H9 (cell line): ENCODE measurements around the gene CDH5. TPM values are rescaled to one million over a fixed set of nuclear protein-coding genes. Genes with fewer than 3 reads are reported as not detected.

Source experiments
- DNase-seq: peaks from one replicate; pipeline ENCODE4 v3.0.0-alpha.2; 2017
- H2AFZ ChIP-seq: one replicate; pipeline ENCODE4 v1.6.1; 2013; ENCODE audit warnings: mild to moderate bottlenecking, low read length, control low read depth, moderate library complexity
- H2AK5ac ChIP-seq: 2 replicates; pipeline ENCODE4 v1.6.1; 2013; ENCODE audit warnings: low read length, control low read depth, mixed read lengths; ENCODE audit not compliant: insufficient read length
- H2BK120ac ChIP-seq: one replicate; pipeline ENCODE4 v1.6.1; 2013; ENCODE audit warnings: low read depth, mild to moderate bottlenecking, low read length, control low read depth, inconsistent platforms; ENCODE audit not compliant: poor library complexity, severe bottlenecking
- H2BK12ac ChIP-seq: 2 replicates; pipeline ENCODE4 v1.6.1; 2013; ENCODE audit warnings: low read length, control low read depth, mixed read lengths, low read depth; ENCODE audit not compliant: insufficient read length
- H2BK15ac ChIP-seq: 2 replicates; pipeline ENCODE4 v1.6.1; 2013; ENCODE audit warnings: low read depth, low read length, control low read depth
- H2BK20ac ChIP-seq: one replicate; pipeline ENCODE4 v1.6.1; 2013; ENCODE audit warnings: low read depth, mild to moderate bottlenecking, low read length, control low read depth, inconsistent platforms; ENCODE audit not compliant: poor library complexity, severe bottlenecking
- H2BK5ac ChIP-seq: 2 replicates; pipeline ENCODE4 v1.6.1; 2013; ENCODE audit warnings: low read length, control low read depth, mixed read lengths; ENCODE audit not compliant: insufficient read length
- H3K14ac ChIP-seq: 2 replicates; pipeline ENCODE4 v1.6.1; 2013; ENCODE audit warnings: low read length, control low read depth; ENCODE audit not compliant: insufficient read depth
- H3K18ac ChIP-seq: 2 replicates; pipeline ENCODE4 v1.6.1; 2013; ENCODE audit warnings: low read depth, mild to moderate bottlenecking, mixed read lengths, low read length, control low read depth; ENCODE audit not compliant: insufficient read length
- H3K23ac ChIP-seq: 2 replicates; pipeline ENCODE4 v1.6.1; 2013; ENCODE audit warnings: low read length, control low read depth, mixed read lengths, low read depth; ENCODE audit not compliant: insufficient read length
- H3K23me2 ChIP-seq: 2 replicates; pipeline ENCODE4 v1.6.1; 2013; ENCODE audit warnings: low read depth, mild to moderate bottlenecking, mixed read lengths, low read length, control low read depth; ENCODE audit not compliant: insufficient read length, poor library complexity, severe bottlenecking
- H3K27ac ChIP-seq: 2 replicates; pipeline ENCODE4 v1.5.1; 2013; ENCODE audit warnings: low read length, control low read depth, mixed read lengths, low read depth; ENCODE audit not compliant: insufficient read length
- H3K27me3 ChIP-seq: 2 replicates; pipeline ENCODE4 v1.6.1; 2013; ENCODE audit warnings: low read length, control low read depth, inconsistent platforms; ENCODE audit not compliant: insufficient read depth
- H3K4ac ChIP-seq: 2 replicates; pipeline ENCODE4 v1.6.1; 2013; ENCODE audit warnings: low read depth, mild to moderate bottlenecking, control low read depth, inconsistent platforms, low read length, moderate library complexity
- H3K4me1 ChIP-seq: 2 replicates; pipeline ENCODE4 v1.6.1; 2013; ENCODE audit warnings: low read length, control low read depth, inconsistent platforms; ENCODE audit not compliant: insufficient read depth
- H3K4me2 ChIP-seq: 2 replicates; pipeline ENCODE4 v1.6.1; 2013; ENCODE audit warnings: low read length, control low read depth, mixed read lengths; ENCODE audit not compliant: insufficient read length, insufficient read depth
- H3K56ac ChIP-seq: 2 replicates; pipeline ENCODE4 v1.6.1; 2013; ENCODE audit warnings: low read depth, mild to moderate bottlenecking, mixed read lengths, low read length, control low read depth; ENCODE audit not compliant: insufficient read length
- H3K79me1 ChIP-seq: 2 replicates; pipeline ENCODE4 v1.6.1; 2013; ENCODE audit warnings: low read depth, mild to moderate bottlenecking, moderate library complexity, low read length, control low read depth, inconsistent platforms; ENCODE audit not compliant: insufficient read depth, poor library complexity, severe bottlenecking
- H3K79me2 ChIP-seq: 2 replicates; pipeline ENCODE4 v1.6.1; 2013; ENCODE audit warnings: low read length, control low read depth, inconsistent platforms; ENCODE audit not compliant: insufficient read depth
- H3K9ac ChIP-seq: 2 replicates; pipeline ENCODE4 v1.6.1; 2013; ENCODE audit warnings: low read length, control low read depth, mixed read lengths; ENCODE audit not compliant: insufficient read length; ENCODE audit errors: extremely low read depth
- H3K9me3 ChIP-seq: one replicate; pipeline ENCODE4 v1.6.1; 2013; ENCODE audit warnings: low read depth, low read length, inconsistent platforms; ENCODE audit not compliant: control insufficient read depth
- H3T11ph ChIP-seq: one replicate; pipeline ENCODE4 v1.6.1; 2013; ENCODE audit warnings: mild to moderate bottlenecking, low read length, control low read depth, inconsistent platforms
- H4K20me1 ChIP-seq: one replicate; pipeline ENCODE4 v1.6.1; 2013; ENCODE audit not compliant: control insufficient read depth, insufficient read length, insufficient read depth
- H4K5ac ChIP-seq: 2 replicates; pipeline ENCODE4 v1.6.1; 2013; ENCODE audit warnings: low read depth, mild to moderate bottlenecking, mixed read lengths, low read length, control low read depth; ENCODE audit not compliant: insufficient read length
- H4K8ac ChIP-seq: replicated peaks from 2 replicates; pipeline ENCODE4 v1.6.1; 2013; ENCODE audit warnings: low read length, control low read depth, mixed read lengths, low read depth; ENCODE audit not compliant: insufficient read length
- H4K91ac ChIP-seq: 2 replicates; pipeline ENCODE4 v1.6.1; 2013; ENCODE audit warnings: low read depth, mild to moderate bottlenecking, moderate library complexity, mixed read lengths, low read length, control low read depth; ENCODE audit not compliant: insufficient read length
- H3K27ac Mint-ChIP-seq, 3 experiments: 2 replicates in 2 of 3; 3 replicates in 1 of 3; pipeline ENCODE4 v1.8.0; 2020 to 2021; ENCODE audit warnings: mixed read lengths in 3 of 3, mild to moderate bottlenecking in 1 of 3, moderate library complexity in 1 of 3
- H3K27me3 Mint-ChIP-seq: 2 replicates; pipeline ENCODE4 v1.8.0; 2021; ENCODE audit warnings: low read depth, mild to moderate bottlenecking, moderate library complexity, mixed read lengths
- H3K36me3 Mint-ChIP-seq, 3 experiments: 2 replicates in 2 of 3; 3 replicates in 1 of 3; pipeline ENCODE4 v1.8.0; 2020 to 2021; ENCODE audit warnings: low read depth in 3 of 3, mixed read lengths in 3 of 3; ENCODE audit not compliant: insufficient read depth in 1 of 3
- H3K4me1 Mint-ChIP-seq, 2 experiments: 2 replicates each; pipeline ENCODE4 v1.8.0; 2020; ENCODE audit warnings: mixed read lengths in 2 of 2
- H3K4me3 Mint-ChIP-seq, 2 experiments: 2 replicates in 1 of 2; 3 replicates in 1 of 2; pipeline ENCODE4 v1.8.0; 2020 to 2021; ENCODE audit warnings: mild to moderate bottlenecking in 2 of 2, mixed read lengths in 2 of 2, moderate library complexity in 1 of 2
- H3K9me3 Mint-ChIP-seq, 2 experiments: 2 replicates in 1 of 2; 3 replicates in 1 of 2; pipeline ENCODE4 v1.8.0; 2020; ENCODE audit warnings: mild to moderate bottlenecking in 2 of 2, mixed read lengths in 2 of 2, moderate library complexity in 1 of 2
- WGBS: extraction: QIAGEN DNeasy Blood & Tissue Kit; methylation state at CpG from one replicate; pipeline ENCODE4 v1.1.7; 2013; ENCODE audit warnings: missing lambda C conversion rate, low lambda C conversion rate, mixed read lengths; ENCODE audit not compliant: insufficient read length; ENCODE audit errors: extremely low coverage; 5-methylcytosine and 5-hydroxymethylcytosine counted together
- total RNA-seq: library from RNA; stranded (reverse); gene quantifications from 2 replicates; pipeline ENCODE4 v1.2.1, GENCODE V29; 2021
- TF ChIP-seq, protein P1 (sequence below): fragments of 200-600 bp; sonication (generic); conservative IDR thresholded peaks from 3 replicates; pipeline ENCODE4 v1.8.0; 2021; ENCODE audit warnings: antibody characterized with exemption, mild to moderate bottlenecking

CDH5 gene
- total RNA-seq, 1 experiment from 2014 or later, result 0.20 TPM

GRCh38 chr16:66379571-66379941 lies 13.1 kb downstream of the CDH5 start:
- H3K23me2 ChIP-seq, result no peaks in the 10 kb centered on the region
- WGBS, result no CpG with 5 or more reads among the region's 3 CpGs
- no peaks in the 10 kb centered on the region for H3K9me3 ChIP-seq
- no peak overlapping the region for H4K5ac ChIP-seq
- H3K18ac ChIP-seq, result no peak overlapping the region
- H2BK20ac ChIP-seq, result no peak overlapping the region
- Mint-ChIP-seq H3K4me1 (peaks cover 15 to 18% of the 10 kb centered on the region in 2 experiments), H3K4me3 (no peak overlapping the region), H3K36me3 (peaks cover 0 to 2% (median 0%) of the 10 kb centered on the region in 3 experiments; a peak in 4 of 7 replicates), H3K27ac (no peak overlapping the region), H3K9me3 (peaks cover 5 to 6% of the 10 kb centered on the region in 2 experiments; a peak in 4 of 5 replicates), H3K27me3 (peaks cover 2% of the 10 kb centered on the region)
- no peak overlapping the region for H3K27ac ChIP-seq
- H2BK120ac ChIP-seq, result no peak overlapping the region
- no peaks in the 10 kb centered on the region for H3K79me1 ChIP-seq
- no peak for DNase-seq
- H4K20me1 ChIP-seq, result no peaks in the 10 kb centered on the region
- no peak overlapping the region for H2AFZ ChIP-seq
- H3K4ac ChIP-seq, result no peak overlapping the region
- H3K56ac ChIP-seq, result no peak overlapping the region
- no peak overlapping the region for H4K8ac ChIP-seq
- no peak overlapping the region for H2BK5ac ChIP-seq
- no peak overlapping the region for H2BK12ac ChIP-seq
- no peak overlapping the region for H3K23ac ChIP-seq
- H3K27me3 ChIP-seq, result no peaks in the 10 kb centered on the region
- H2AK5ac ChIP-seq, result no peak overlapping the region
- TF ChIP-seq, protein P1, sequence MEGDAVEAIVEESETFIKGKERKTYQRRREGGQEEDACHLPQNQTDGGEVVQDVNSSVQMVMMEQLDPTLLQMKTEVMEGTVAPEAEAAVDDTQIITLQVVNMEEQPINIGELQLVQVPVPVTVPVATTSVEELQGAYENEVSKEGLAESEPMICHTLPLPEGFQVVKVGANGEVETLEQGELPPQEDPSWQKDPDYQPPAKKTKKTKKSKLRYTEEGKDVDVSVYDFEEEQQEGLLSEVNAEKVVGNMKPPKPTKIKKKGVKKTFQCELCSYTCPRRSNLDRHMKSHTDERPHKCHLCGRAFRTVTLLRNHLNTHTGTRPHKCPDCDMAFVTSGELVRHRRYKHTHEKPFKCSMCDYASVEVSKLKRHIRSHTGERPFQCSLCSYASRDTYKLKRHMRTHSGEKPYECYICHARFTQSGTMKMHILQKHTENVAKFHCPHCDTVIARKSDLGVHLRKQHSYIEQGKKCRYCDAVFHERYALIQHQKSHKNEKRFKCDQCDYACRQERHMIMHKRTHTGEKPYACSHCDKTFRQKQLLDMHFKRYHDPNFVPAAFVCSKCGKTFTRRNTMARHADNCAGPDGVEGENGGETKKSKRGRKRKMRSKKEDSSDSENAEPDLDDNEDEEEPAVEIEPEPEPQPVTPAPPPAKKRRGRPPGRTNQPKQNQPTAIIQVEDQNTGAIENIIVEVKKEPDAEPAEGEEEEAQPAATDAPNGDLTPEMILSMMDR, result no peak
- H3K4me2 ChIP-seq, result no peak overlapping the region
- no peak overlapping the region for H3K14ac ChIP-seq
- no peaks in the 10 kb centered on the region for H3K79me2 ChIP-seq
- no peaks in the 10 kb centered on the region; the same call in 1 of the 2 replicates for H3K4me1 ChIP-seq
- no peak overlapping the region for H4K91ac ChIP-seq
- no peak overlapping the region for H3K9ac ChIP-seq
- no peak overlapping the region for H3T11ph ChIP-seq
- no peak overlapping the region for H2BK15ac ChIP-seq
